NT2/D1 (cell line): ENCODE data around the gene CENPV.
"Not testable (repeated sequence)": the region's sequence is repeated elsewhere in the genome, so short reads cannot be mapped to it uniquely, and the experiment has no call there.

Source experiments
- DNase-seq: peaks from one replicate; pipeline ENCODE4 v3.0.0-alpha.2; 2011; ENCODE audit warnings: low read depth, low spot score
- H3K27me3 ChIP-seq: 2 replicates; pipeline ENCODE4 v1.6.0; 2011; ENCODE audit warnings: mild to moderate bottlenecking; ENCODE audit not compliant: insufficient read length, insufficient read depth
- H3K36me3 ChIP-seq: 2 replicates; pipeline ENCODE4 v1.6.1; 2011; ENCODE audit warnings: mild to moderate bottlenecking, low read length, mixed read lengths; ENCODE audit not compliant: insufficient read depth, insufficient read length
- H3K4me1 ChIP-seq: 2 replicates; pipeline ENCODE4 v1.5.1; 2011; ENCODE audit not compliant: insufficient read depth, insufficient read length
- H3K4me3 ChIP-seq: 2 replicates; pipeline ENCODE4 v1.5.1; 2011; ENCODE audit warnings: low read depth; ENCODE audit not compliant: insufficient read length
- H3K9ac ChIP-seq: 2 replicates; pipeline ENCODE4 v1.6.0; 2011; ENCODE audit warnings: low read depth; ENCODE audit not compliant: insufficient read length
- H3K9me3 ChIP-seq: 2 replicates; pipeline ENCODE4 v1.5.1; 2011; ENCODE audit warnings: mild to moderate bottlenecking, low read length; ENCODE audit not compliant: insufficient read depth
- SUZ12 ChIP-seq: IDR thresholded peaks from 2 replicates; pipeline ENCODE4 v1.6.1; 2011; ENCODE audit not compliant: insufficient read length, insufficient read depth; ENCODE audit errors: extremely low read depth
- YY1 ChIP-seq: IDR thresholded peaks from 2 replicates; pipeline ENCODE4 v1.6.1; 2011; ENCODE audit not compliant: insufficient read length, insufficient read depth
- ZNF274 ChIP-seq: IDR thresholded peaks from 2 replicates; pipeline ENCODE4 v1.6.1; 2011; ENCODE audit warnings: mild to moderate bottlenecking, low read depth, low read length

Gene CENPV

GRCh38 chr17:16353317-16354174, at the start of gene CENPV:
TSS of gene CENPV (minus strand) at chr17:16353469. CDS start at chr17:16353436, 33 bp downstream.
- Histone ChIP-seq H3K27me3 (no peaks in the 10 kb centered on the region), H3K4me3 (peak within 1 kb of the TSS; percentile 58), H3K9ac (peak within 1 kb of the TSS; percentile 82), H3K36me3 (peaks cover 13% of the 10 kb centered on the region), H3K9me3 (no peaks in the 10 kb centered on the region), H3K4me1 (no peaks in the 10 kb centered on the region)
- TF ChIP-seq YY1 (no peak), ZNF274 (no peak), SUZ12 (no peak)
- DNase-seq = no peak

- TF ChIP-seq ZNF274 (no peak), YY1 (no peak), SUZ12 (no peak)
- DNase-seq = no peak
Measured at GRCh38 chr17:16398270-16399267, 45.3 kb upstream of the CENPV start.

GRCh38 chr17:16396693-16397092, 43.4 kb upstream of the CENPV start:
- H3K9ac ChIP-seq, H3K36me3 ChIP-seq, H3K9me3 ChIP-seq, H3K4me1 ChIP-seq, H3K27me3 ChIP-seq, H3K4me3 ChIP-seq, DNase-seq: not testable (repeated sequence)

More at GRCh38 chr17:16398270-16399267, 45.3 kb upstream of the CENPV start:
- Histone ChIP-seq H3K4me3 (no peak overlapping the region), H3K9me3 (no peaks in the 10 kb centered on the region), H3K4me1 (peaks cover 4% of the 10 kb centered on the region), H3K36me3 (no peaks in the 10 kb centered on the region), H3K27me3 (no peaks in the 10 kb centered on the region), H3K9ac (no peak overlapping the region)

- not testable (repeated sequence) for DNase-seq, H3K27me3 ChIP-seq, H3K9me3 ChIP-seq, H3K4me1 ChIP-seq, H3K36me3 ChIP-seq, H3K9ac ChIP-seq, H3K4me3 ChIP-seq
Measured at GRCh38 chr17:16395887-16396286, 42.6 kb upstream of the CENPV start.

- not testable (repeated sequence) for H3K36me3 ChIP-seq, H3K9ac ChIP-seq, H3K27me3 ChIP-seq, DNase-seq, H3K4me3 ChIP-seq, H3K4me1 ChIP-seq, H3K9me3 ChIP-seq
Measured at GRCh38 chr17:16392491-16392890, 39.2 kb upstream of the CENPV start.

- Histone ChIP-seq H3K4me1 (no peaks in the 10 kb centered on the region), H3K36me3 (peaks cover 3% of the 10 kb centered on the region), H3K9me3 (no peaks in the 10 kb centered on the region), H3K9ac (no peak overlapping the region), H3K4me3 (no peak overlapping the region), H3K27me3 (no peaks in the 10 kb centered on the region)
- TF ChIP-seq SUZ12 (no peak), YY1 (no peak), ZNF274 (no peak)
- DNase-seq = no peak
Measured at GRCh38 chr17:16391451-16391850, 38.2 kb upstream of the CENPV start.

- Histone ChIP-seq H3K4me3 (peak overlapping the region; percentile 37), H3K9ac (peak overlapping the region; percentile 42), H3K36me3 (peaks cover 25% of the 10 kb centered on the region)
- H3K9me3 ChIP-seq, H3K4me1 ChIP-seq, DNase-seq, H3K27me3 ChIP-seq: not testable (repeated sequence)
Measured at GRCh38 chr17:16386126-16386507, 32.8 kb upstream of the CENPV start.
